Measurements from ENCODE around the gene CST6.

GRCh38 chr11:66046901-66047300 lies 35.1 kb downstream of the CST6 start:
- no peak for TF ChIP-seq POLR2A (IDR thresholded peaks at IDR 0.05)
- TF ChIP-seq, protein P1, sequence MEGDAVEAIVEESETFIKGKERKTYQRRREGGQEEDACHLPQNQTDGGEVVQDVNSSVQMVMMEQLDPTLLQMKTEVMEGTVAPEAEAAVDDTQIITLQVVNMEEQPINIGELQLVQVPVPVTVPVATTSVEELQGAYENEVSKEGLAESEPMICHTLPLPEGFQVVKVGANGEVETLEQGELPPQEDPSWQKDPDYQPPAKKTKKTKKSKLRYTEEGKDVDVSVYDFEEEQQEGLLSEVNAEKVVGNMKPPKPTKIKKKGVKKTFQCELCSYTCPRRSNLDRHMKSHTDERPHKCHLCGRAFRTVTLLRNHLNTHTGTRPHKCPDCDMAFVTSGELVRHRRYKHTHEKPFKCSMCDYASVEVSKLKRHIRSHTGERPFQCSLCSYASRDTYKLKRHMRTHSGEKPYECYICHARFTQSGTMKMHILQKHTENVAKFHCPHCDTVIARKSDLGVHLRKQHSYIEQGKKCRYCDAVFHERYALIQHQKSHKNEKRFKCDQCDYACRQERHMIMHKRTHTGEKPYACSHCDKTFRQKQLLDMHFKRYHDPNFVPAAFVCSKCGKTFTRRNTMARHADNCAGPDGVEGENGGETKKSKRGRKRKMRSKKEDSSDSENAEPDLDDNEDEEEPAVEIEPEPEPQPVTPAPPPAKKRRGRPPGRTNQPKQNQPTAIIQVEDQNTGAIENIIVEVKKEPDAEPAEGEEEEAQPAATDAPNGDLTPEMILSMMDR (IDR thresholded peaks at IDR 0.05): no peak
